Heart left ventricle (tissue), 13 donors: ENCODE data around the gene SHOX.

Source experiments
- POLR2A ChIP-seq, 2 donors: fragments of 450-650 bp; IDR thresholded peaks; one replicate each; pipeline ENCODE4 v1.6.1; 2017; ENCODE audit warnings: antibody characterized with exemption in 2 of 2, mild to moderate bottlenecking in 2 of 2, moderate library complexity in 2 of 2
- TF ChIP-seq, protein P1 (sequence below), 12 donors: fragments of 200-600 bp; sonication (generic) in 4 of 12; IDR thresholded peaks; one replicate each; pipeline versions ENCODE4 v1.5.0 to v1.8.0; 2018 to 2022; ENCODE audit warnings: antibody characterized with exemption in 12 of 12, mild to moderate bottlenecking in 5 of 12
- donor health status: ischemic (EF 13 %, LVEDD 7.1; RV severe dilation, severe dysfunction).
- donor health status: DM: no; HTN: yes; CAD: no.
- donor health status: DM: no; HTN: no; CAD: no.
- donor health status: ischemic (EF 25% LVEDD 6.9; RV normal size, moderate dysfunction).
- donor health status: ischemic (EF 25% LVEDD 5.7; RV mildly dilated, moderate dysfunction).
- donor health status: ischemic (EF 35%, LVEDD 5.7; RV mildly dilated, moderate dysfunction).
- donor health status: nonischemic (EF 11% LVEDD 7.7; RV severe dilation, severe dysfunction).
- donor health status: DM: yes; HTN: yes; CAD: no.
- donor health status: PGD.
- donor health status: ischemic (EF 29% LVEDD 5.4; RV normal size, mild dysfunction).
- donor health status: nonischemic (EF 23%, LVEDD 6.1; RV moderate dilation, normal function).

DNA sequence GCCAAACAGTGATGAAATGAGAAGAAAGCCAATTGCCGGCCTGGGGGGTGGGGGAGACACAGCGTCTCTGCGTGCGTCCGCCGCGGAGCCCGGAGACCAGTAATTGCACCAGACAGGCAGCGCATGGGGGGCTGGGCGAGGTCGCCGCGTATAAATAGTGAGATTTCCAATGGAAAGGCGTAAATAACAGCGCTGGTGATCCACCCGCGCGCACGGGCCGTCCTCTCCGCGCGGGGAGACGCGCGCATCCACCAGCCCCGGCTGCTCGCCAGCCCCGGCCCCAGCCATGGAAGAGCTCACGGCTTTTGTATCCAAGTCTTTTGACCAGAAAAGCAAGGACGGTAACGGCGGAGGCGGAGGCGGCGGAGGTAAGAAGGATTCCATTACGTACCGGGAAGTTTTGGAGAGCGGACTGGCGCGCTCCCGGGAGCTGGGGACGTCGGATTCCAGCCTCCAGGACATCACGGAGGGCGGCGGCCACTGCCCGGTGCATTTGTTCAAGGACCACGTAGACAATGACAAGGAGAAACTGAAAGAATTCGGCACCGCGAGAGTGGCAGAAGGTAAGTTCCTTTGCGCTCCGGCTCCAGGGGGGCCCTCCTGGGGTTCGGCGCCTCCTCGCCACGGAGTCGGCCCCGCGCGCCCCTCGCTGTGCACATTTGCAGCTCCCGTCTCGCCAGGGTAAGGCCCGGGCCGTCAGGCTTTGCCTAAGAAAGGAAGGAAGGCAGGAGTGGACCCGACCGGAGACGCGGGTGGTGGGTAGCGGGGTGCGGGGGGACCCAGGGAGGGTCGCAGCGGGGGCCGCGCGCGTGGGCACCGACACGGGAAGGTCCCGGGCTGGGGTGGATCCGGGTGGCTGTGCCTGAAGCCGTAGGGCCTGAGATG, at the start of gene SHOX:
- TF ChIP-seq, protein P1, sequence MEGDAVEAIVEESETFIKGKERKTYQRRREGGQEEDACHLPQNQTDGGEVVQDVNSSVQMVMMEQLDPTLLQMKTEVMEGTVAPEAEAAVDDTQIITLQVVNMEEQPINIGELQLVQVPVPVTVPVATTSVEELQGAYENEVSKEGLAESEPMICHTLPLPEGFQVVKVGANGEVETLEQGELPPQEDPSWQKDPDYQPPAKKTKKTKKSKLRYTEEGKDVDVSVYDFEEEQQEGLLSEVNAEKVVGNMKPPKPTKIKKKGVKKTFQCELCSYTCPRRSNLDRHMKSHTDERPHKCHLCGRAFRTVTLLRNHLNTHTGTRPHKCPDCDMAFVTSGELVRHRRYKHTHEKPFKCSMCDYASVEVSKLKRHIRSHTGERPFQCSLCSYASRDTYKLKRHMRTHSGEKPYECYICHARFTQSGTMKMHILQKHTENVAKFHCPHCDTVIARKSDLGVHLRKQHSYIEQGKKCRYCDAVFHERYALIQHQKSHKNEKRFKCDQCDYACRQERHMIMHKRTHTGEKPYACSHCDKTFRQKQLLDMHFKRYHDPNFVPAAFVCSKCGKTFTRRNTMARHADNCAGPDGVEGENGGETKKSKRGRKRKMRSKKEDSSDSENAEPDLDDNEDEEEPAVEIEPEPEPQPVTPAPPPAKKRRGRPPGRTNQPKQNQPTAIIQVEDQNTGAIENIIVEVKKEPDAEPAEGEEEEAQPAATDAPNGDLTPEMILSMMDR (IDR thresholded peaks at IDR 0.05), result no peak
- no peak for TF ChIP-seq POLR2A (IDR thresholded peaks at IDR 0.05)
